ENCODE data around the gene GOLT1A.

The GOLT1A gene, protein sequence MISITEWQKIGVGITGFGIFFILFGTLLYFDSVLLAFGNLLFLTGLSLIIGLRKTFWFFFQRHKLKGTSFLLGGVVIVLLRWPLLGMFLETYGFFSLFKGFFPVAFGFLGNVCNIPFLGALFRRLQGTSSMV

GRCh38 chr1:204213668-204214662 lies at the start of gene GOLT1A:
Gene GOLT1A (minus strand): TSS chr1:204213988. CDS start chr1:204213906, 82 bp downstream.
- peak; percentile 40 to 62 for DNase-seq

GRCh38 chr1:204263254-204263910 lies 49.6 kb upstream of the GOLT1A start:
- DNase-seq, result no peak

DNA sequence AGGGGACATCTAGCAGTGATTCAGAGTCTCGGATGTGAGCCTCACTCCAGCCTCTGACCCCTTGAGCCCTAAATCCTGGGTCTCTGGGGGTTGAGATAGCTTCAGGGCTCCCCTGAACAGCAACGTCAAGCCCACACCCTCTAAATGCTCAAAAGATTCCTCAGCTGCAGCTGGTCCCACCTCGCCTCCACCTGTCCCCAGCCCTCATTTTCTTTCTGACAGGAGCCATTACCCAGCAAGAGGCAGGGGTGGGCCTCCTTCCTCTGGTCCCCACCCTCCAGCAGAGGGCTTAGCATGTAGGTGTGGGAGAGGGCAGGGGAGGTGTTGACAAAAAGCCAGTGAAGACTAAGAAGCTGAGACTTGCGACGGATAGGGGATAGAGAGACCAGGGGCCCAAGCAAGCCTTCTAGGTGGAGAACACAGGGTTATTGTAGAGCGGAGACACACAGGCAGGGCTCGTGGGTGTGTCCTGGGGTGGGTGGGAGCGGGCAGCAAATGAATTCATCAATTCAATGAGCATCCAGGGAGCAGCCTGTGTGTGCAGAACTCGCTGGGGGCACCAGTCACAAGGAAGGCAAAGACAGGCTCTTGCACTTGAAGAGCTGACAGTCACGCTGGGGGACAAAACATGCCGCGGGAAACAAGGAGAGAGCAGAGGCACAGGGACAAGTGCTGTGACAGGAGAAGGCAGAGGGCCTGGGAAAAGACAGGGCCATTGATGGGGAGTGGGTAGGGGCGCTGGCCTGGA lies 48.9 kb upstream of the GOLT1A start:
- DNase-seq, result no peak

DNA sequence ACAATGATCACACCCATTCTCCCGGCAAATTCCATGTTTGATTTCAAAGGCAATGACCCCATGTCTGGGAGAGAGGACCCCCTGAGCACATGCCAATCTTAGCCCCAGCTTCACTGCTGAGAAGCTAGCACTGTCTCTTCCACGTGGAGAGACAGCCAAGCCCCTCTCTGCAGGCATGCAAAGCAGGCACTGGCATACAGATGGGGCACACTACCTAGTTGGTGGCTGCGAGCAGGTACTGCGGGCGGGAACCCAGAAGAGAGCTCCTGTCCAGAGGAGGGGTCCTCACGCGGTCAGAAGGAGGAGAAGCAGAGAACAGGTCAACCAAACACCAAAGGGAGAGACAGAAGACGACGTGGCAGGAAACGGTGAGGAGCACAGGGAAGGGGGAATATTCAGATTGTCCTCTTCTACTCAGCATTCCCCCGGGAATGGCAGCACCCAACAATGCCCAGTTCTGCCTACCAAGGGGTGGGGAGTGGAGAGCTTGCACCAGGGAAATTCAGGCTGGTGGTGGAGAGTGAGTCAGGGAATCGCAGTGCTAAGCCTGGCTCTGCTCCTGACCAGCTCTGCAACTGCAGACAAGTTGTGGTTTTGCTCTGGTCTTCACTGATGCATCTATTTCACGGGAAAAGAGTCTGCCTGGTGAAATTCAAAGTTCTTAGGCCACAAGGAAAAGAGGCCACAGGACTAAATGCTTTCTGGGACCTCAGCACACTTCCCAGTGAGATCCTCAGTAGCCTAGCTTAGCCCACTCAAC lies 48.1 kb upstream of the GOLT1A start:
- DNase-seq, result no peak

- DNase-seq, result no peak
These were observed 47.5 kb upstream of the GOLT1A start for GRCh38 chr1:204261266-204261665.

DNA sequence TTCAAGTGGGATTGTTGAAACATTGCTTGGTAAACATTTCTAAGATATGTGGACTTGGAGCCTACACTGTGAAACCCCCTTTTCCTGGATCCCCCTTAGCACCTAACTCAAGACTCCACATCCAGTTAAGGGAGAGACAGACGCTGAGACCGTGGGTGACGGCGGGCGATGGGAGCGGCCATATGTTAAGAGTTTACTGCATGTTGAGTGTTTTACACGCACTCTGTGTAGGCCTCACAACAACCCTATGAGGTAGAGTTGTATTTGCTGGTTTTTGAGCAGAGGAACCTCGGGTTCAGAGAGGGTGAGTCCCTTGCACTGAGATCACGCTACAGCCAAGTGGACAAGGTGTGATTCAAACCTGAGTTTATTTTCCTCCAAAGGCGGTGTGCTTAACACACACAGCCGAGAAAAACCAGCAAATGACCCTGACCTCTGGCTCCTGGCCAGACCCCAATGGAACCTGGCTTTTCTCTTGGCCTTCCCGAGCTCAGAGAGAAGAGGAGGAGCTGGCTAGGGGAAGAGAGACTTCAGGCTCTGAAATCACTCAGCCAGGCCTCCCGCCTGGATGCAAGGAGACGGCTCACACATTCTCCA lies 46.9 kb upstream of the GOLT1A start:
- no peak for DNase-seq

DNA sequence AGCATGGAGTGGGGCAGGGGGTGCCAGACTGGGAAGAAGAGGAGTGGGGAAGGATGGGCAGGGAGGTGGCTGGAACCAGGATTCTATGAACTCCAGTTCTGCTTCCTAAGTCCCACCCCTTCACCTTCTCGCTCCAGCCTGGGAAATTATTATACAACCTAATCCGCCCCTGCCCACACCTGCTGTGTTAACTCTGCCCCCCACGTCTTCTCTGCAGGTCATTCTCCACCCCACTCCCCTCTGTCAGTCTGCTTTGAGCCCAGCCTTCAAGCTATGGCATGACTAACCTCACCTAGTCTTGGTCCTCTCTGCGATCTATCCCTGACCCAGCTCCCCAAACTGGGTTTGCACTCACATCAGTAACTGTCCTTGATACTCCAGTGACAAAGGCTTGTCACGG lies 46.0 kb upstream of the GOLT1A start:
- DNase-seq, result no peak

GRCh38 chr1:204259196-204259595 lies 45.4 kb upstream of the GOLT1A start:
- no peak for DNase-seq

DNA sequence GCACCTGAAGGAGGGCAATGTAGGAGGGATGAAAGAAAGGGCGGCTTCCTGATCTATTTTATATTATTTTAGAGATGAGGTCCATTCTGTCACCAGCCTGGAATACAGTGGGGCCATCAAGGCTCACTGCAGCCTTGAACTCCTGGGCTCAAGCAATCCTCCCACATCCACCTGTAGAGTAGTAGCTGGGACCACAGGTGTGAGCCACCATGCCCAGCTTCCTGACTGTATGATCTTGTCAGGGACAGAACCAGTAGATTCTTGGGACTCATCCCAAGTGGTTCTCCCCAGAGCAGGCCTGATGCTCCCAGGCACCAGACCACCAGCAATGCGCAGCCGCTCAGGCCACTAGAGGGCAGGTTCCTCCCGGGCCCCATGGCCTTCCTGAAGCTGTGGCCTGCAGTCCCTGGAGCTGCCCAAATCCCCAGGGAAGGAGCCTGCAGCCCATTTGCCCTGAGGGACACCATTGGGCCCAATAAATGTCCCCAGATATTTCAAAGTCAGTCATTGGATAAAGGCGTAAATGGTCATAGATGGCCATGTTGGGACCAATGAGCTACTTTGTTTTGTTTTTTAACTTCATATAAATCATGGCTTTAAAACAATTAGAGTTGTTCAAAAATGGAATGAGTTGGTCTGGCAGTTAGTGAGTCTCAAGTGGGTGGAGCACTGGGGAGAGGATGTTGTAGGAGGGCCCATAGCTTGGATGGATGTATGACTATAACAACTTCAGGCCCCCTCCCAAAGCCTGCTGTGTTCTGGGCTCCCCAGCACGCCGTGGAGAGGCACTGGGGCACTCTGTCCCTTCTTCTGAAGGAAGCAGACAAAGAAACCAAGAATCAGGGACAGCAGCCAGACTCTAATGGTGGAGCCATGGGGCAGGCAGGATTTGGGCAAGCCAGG lies 44.7 kb upstream of the GOLT1A start:
- DNase-seq, result peak; percentile 29 to 53

DNA sequence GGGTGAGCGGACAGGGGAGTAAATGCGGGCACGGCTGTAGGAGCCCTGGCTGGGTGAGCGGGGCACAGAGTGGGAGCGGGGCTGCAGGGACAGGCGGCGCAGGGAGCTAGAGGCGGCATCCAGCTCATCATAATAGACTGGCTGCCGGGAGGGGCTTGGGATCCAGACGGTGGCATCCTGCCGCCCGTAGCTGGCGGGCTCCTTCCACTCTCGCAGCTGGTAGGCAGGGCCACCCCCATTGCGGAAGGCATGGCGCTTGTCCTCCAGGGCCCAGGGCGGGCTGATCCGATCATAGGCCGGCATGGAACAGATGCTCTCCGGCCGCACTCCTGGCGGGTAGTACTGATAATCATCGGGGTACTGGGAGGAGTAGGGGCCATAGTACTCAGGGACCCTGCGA lies 43.7 kb upstream of the GOLT1A start:
- no peak for DNase-seq

- DNase-seq, result no peak
These were observed 42.7 kb upstream of the GOLT1A start for GRCh38 chr1:204256531-204256930.

- no peak for DNase-seq
These were observed 42.2 kb upstream of the GOLT1A start for GRCh38 chr1:204255966-204256365.

- DNase-seq, result no peak
These were observed 41.4 kb upstream of the GOLT1A start for GRCh38 chr1:204255225-204255624.

DNA sequence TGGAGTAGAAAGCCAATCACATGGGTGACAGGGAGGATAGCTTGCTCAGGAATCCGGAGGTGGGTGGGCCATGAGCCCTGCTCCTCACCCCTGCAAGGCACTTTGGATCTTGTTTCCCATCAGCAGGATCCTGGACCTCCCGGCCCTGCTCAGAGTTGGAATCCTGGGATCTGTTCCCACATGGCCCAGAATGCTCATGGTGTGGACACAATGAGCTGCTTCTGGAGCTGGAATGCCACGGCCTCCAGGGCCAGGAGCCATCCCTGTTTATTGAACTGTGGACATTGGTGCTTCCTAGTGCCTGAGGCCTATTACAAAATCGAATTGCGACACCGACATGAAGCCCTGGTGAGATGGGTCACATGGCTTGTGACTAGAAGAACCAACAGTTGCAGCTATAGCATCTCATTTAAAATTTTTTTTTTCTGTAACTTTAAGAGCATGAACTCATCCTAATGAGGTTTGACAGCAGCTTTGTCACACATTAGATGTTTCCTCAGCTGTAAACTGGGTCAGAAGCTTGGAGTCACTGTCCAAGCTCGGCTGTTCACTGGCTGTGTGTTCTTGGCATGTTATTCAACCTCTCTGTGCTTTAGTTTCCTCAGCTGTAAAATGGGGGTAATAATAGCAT lies 40.4 kb upstream of the GOLT1A start:
- no peak for DNase-seq

DNA sequence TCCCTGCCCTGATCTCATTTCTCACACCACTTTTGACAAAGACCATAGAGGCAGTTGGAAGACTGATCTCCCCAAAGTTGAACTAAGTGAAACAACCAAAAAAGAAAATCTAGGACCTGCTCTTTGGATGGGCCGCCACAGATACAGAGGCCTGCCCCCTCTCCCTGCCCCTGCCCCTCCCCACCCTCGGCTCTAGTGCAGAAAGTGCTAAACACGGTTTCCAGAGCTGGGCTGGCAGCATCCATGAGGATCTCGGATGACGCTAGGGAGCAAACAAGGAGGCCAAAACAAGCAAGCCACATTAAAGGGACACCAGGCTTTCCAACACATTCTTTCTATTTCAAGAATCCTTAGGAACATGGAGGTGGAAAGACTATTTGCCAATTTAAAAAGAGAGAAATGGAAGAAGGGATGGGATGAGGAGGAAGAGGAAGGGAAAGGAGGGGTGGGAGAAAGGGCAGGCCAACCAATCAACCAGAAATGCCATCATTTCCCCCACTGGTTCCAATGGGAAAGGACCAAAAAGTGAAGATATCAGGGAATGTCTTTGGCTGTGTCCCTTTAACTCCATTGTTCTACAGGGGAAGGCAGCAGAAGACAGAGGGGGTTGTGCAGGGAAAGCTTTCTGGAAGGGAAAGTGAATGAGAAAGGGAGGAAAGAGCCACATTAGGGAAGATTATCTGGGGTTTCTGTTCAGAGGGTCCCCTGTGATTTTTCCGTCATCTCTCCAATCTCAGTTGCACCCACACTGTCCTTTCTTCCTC lies 38.3 kb upstream of the GOLT1A start:
- no peak for DNase-seq

DNA sequence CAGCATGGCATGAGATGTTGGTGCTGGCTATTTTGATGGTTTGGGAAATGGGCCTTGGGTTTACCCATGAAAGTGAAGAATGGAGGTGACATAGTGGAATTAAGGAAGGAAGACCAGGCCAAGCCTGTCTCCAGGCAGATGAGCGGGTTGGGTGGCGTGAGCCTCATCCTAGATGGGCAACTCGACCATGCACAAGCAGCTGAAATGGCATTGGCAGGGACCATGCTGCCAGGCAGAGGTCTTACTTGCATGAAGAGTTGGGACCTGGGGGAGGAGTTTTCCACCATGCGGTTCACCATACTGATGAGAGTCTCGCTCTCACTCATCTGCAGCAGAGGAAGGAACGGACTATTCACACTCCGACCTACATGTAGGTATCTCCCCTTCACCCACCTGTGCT lies 37.5 kb upstream of the GOLT1A start:
- no peak for DNase-seq

- no peak for DNase-seq
These were observed 36.7 kb upstream of the GOLT1A start for GRCh38 chr1:204250428-204251030.

DNA sequence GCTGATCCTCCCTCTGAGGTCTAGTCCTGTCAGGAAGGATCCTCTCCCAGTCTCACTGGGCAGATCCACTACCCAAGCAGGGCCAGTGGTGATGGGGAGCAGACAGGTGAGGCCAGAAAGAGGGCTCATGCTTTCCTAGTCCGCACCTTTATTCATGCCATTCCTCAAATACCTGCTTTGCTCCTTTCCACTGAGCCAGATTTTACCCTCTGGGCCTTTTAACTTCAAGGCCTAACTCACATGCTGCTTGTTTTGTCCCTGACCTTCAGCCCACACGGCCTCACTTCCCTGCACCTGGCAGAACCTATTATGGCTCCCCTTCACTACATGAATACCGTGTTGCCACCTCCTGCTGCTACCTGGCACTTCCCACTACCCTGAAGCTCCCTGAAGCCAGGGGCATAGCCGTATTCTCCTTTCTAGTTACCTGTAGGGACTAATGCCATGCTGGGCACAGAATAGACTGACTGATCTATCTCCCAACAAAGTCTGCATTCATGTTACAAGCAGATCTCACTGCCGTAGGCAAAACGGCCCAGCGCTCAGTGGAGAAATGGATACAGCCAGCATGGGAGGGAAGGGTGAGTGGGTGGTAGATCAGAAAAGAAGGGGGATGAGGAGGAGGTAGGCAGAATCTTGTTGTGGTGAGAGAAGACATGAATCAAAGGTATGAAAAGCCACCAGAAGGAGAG lies 36.1 kb upstream of the GOLT1A start:
- no peak for DNase-seq
